GM23338 (cell line): ENCODE measurements around the gene CLCN2. TPM values are rescaled to one million over a fixed set of nuclear protein-coding genes. Genes with fewer than 3 reads are reported as not detected.

Source experiments
- ATAC-seq: fragments of 200-7000 bp; cut with Tn5 transposase; 3 replicates; pipeline ENCODE4 v1.9.1; 2020
- DNase-seq: peaks from one replicate; pipeline ENCODE4 v3.0.0-alpha.2; 2015; ENCODE audit warnings: low spot score
- H2AFZ ChIP-seq: fragments of 200-600 bp; sonication (generic); 2 replicates; pipeline ENCODE4 v1.8.0; 2016; ENCODE audit warnings: antibody characterized with exemption, mild to moderate bottlenecking, moderate library complexity
- H3F3A ChIP-seq: fragments of 200-600 bp; sonication (generic); replicated peaks from 2 replicates; pipeline ENCODE4 v1.8.0; 2017; ENCODE audit warnings: antibody characterized with exemption, mixed run types, low read depth
- H3K27ac ChIP-seq: fragments of 200-600 bp; sonication (generic); 2 replicates; pipeline ENCODE4 v1.6.1; 2016; ENCODE audit warnings: low read depth
- H3K27me3 ChIP-seq: fragments of 200-600 bp; sonication (generic); 2 replicates; pipeline ENCODE4 v1.8.0; 2016; ENCODE audit warnings: mild to moderate bottlenecking, mixed run types, moderate library complexity; ENCODE audit not compliant: insufficient read depth
- H3K36me3 ChIP-seq: fragments of 200-600 bp; sonication (generic); 2 replicates; pipeline ENCODE4 v1.8.0; 2016; ENCODE audit warnings: mild to moderate bottlenecking; ENCODE audit not compliant: insufficient read depth
- H3K4me1 ChIP-seq: fragments of 200-600 bp; sonication (generic); 2 replicates; pipeline ENCODE4 v1.8.0; 2016; ENCODE audit warnings: mild to moderate bottlenecking, moderate library complexity; ENCODE audit not compliant: insufficient read depth
- H3K4me2 ChIP-seq: fragments of 200-600 bp; sonication (generic); 2 replicates; pipeline ENCODE4 v1.7.1; 2017; ENCODE audit warnings: mixed run types
- H3K4me3 ChIP-seq: fragments of 200-600 bp; sonication (generic); 2 replicates; pipeline ENCODE4 v1.6.1; 2016; ENCODE audit warnings: mixed run types
- H3K79me2 ChIP-seq: fragments of 200-600 bp; sonication (generic); replicated peaks from 2 replicates; pipeline ENCODE4 v1.8.0; 2017; ENCODE audit warnings: mild to moderate bottlenecking; ENCODE audit not compliant: insufficient read depth
- H3K9me2 ChIP-seq: fragments of 200-600 bp; sonication (generic); 2 replicates; pipeline ENCODE4 v1.8.0; 2017; ENCODE audit not compliant: insufficient read depth
- H4K20me1 ChIP-seq: fragments of 200-600 bp; sonication (generic); replicated peaks from 2 replicates; pipeline ENCODE4 v1.8.0; 2017; ENCODE audit warnings: mild to moderate bottlenecking; ENCODE audit not compliant: insufficient read depth
- H3K27ac Mint-ChIP-seq: 2 replicates; pipeline ENCODE4 v1.8.0; 2020; ENCODE audit warnings: inconsistent platforms, mild to moderate bottlenecking, moderate library complexity, mixed read lengths
- H3K27me3 Mint-ChIP-seq: 3 replicates; pipeline ENCODE4 v1.8.0; 2022; ENCODE audit warnings: low read depth, mild to moderate bottlenecking, moderate library complexity, mixed read lengths, inconsistent platforms; ENCODE audit not compliant: insufficient read depth, poor library complexity
- H3K36me3 Mint-ChIP-seq: 3 replicates; pipeline ENCODE4 v1.8.0; 2021; ENCODE audit warnings: low read depth, mild to moderate bottlenecking, inconsistent platforms, moderate library complexity, mixed read lengths
- H3K4me1 Mint-ChIP-seq: 3 replicates; pipeline ENCODE4 v1.8.0; 2020; ENCODE audit warnings: mild to moderate bottlenecking, inconsistent platforms, mixed read lengths
- H3K4me3 Mint-ChIP-seq: 3 replicates; pipeline ENCODE4 v1.8.0; 2021; ENCODE audit warnings: moderate library complexity, mild to moderate bottlenecking, inconsistent platforms, mixed read lengths
- H3K9me3 Mint-ChIP-seq: 3 replicates; pipeline ENCODE4 v1.8.0; 2020; ENCODE audit warnings: moderate library complexity, mild to moderate bottlenecking, inconsistent platforms, mixed read lengths
- CREB1 ChIP-seq: fragments of 250-450 bp; sonication (Bioruptor Pico); IDR thresholded peaks from 2 replicates; pipeline ENCODE4 v1.5.0; 2020; ENCODE audit warnings: low read depth, mild to moderate bottlenecking, moderate library complexity
- CTCF ChIP-seq, 2 experiments: fragments of 200-600 bp in 1 of 2; sonication (generic) in 1 of 2; conservative IDR thresholded peaks; 2 replicates each; pipeline versions ENCODE4 v1.5.1 to v1.6.1; 2016 to 2017; ENCODE audit warnings: antibody characterized with exemption in 2 of 2, low read depth in 2 of 2, mild to moderate bottlenecking in 2 of 2, moderate library complexity in 1 of 2
- ETS1 ChIP-seq: IDR thresholded peaks from 2 replicates; pipeline ENCODE4 v1.6.1; 2016; ENCODE audit warnings: antibody characterized with exemption
- EZH2 ChIP-seq: fragments of 200-600 bp; sonication (generic); IDR thresholded peaks from one replicate; pipeline ENCODE4 v1.8.0; 2017; ENCODE audit warnings: antibody characterized with exemption, mild to moderate bottlenecking, low read depth; ENCODE audit not compliant: unreplicated experiment
- EZH2phosphoT487 ChIP-seq: fragments of 200-600 bp; sonication (generic); IDR thresholded peaks from one replicate; pipeline ENCODE4 v1.8.1; 2018; ENCODE audit warnings: antibody characterized with exemption; ENCODE audit not compliant: unreplicated experiment
- JUNB ChIP-seq: IDR thresholded peaks from one replicate; pipeline ENCODE4 v1.6.1; 2016; ENCODE audit warnings: antibody characterized with exemption; ENCODE audit not compliant: unreplicated experiment
- NANOG ChIP-seq: IDR thresholded peaks from 2 replicates; pipeline ENCODE4 v1.6.1; 2016; ENCODE audit warnings: antibody characterized with exemption, borderline replicate concordance
- POLR2AphosphoS5 ChIP-seq: IDR thresholded peaks from 2 replicates; pipeline ENCODE4 v1.6.1; 2016; ENCODE audit warnings: antibody characterized with exemption, low read depth
- REST ChIP-seq: IDR thresholded peaks from one replicate; pipeline ENCODE4 v1.6.1; 2018; ENCODE audit warnings: antibody characterized with exemption; ENCODE audit not compliant: unreplicated experiment
- STAT1 ChIP-seq: IDR thresholded peaks from one replicate; pipeline ENCODE4 v1.6.1; 2016; ENCODE audit warnings: antibody characterized with exemption; ENCODE audit not compliant: unreplicated experiment
- ZNF114 ChIP-seq: fragments of 250-450 bp; sonication (Bioruptor Pico); IDR thresholded peaks from 2 replicates; pipeline ENCODE4 v1.5.0; 2020; ENCODE audit warnings: mild to moderate bottlenecking, moderate library complexity
- ZNF331 ChIP-seq: fragments of 250-450 bp; sonication (Bioruptor Pico); IDR thresholded peaks from 2 replicates; pipeline ENCODE4 v1.5.0; 2020; ENCODE audit warnings: low read depth, mild to moderate bottlenecking, moderate library complexity
- ZNF462 ChIP-seq: fragments of 250-450 bp; sonication (Bioruptor Pico); IDR thresholded peaks from 2 replicates; pipeline ENCODE4 v1.5.0; 2020; ENCODE audit warnings: mild to moderate bottlenecking, moderate library complexity
- polyA plus RNA-seq: library from polyadenylated mRNA; unstranded; fragments of >200 nt; fragmentation: Nextera tagmentation; extraction: Ambion mirVana; gene quantifications from 2 replicates; pipeline ENCODE4 v1.2.1, GENCODE V29; 2016
- total RNA-seq: library from RNA; depleted of rRNA; stranded (reverse); fragments of >200 nt; shearing (Covaris generic); gene quantifications from 2 replicates; pipeline ENCODE4 v1.2.3, GENCODE V29; 2014

The CLCN2 gene
- total and polyA plus RNA-seq, 2 experiments from 2014 or later, result 7.0 to 9.2 TPM

GRCh38 chr3:184315543-184315867, 45.9 kb downstream of the CLCN2 start:
- 0 out of 2 replicates have a peak overlapping the region, but pooled peaks have one; percentile 66 for H3K27ac ChIP-seq
- H3K79me2 ChIP-seq, result peaks cover 55% of the 10 kb centered on the region
- no peak for DNase-seq
- TF ChIP-seq ETS1, result no peak
- no peak for TF ChIP-seq NANOG
- no peak for TF ChIP-seq JUNB
- TF ChIP-seq STAT1, result no peak
- no peak for TF ChIP-seq ZNF114
- TF ChIP-seq EZH2, result no peak
- TF ChIP-seq CREB1 (CRISPR knock-in tag), result no peak
- TF ChIP-seq POLR2AphosphoS5, result no peak
- TF ChIP-seq CTCF (conservative IDR thresholded peaks at IDR 0.05; ENCODE audit: low read depth in 2 of 2), result no peak
- no peak for TF ChIP-seq ZNF462 (CRISPR knock-in tag)
- no peak for TF ChIP-seq REST
- no peak for TF ChIP-seq ZNF331 (CRISPR knock-in tag)
- TF ChIP-seq EZH2phosphoT487, result no peak
- Mint-ChIP-seq H3K4me3 (peak overlapping the region; percentile 92), H3K4me1 (peaks cover 29% of the 10 kb centered on the region), H3K9me3 (no peaks in the 10 kb centered on the region), H3K27me3 (peaks cover 22% of the 10 kb centered on the region), H3K36me3 (peaks cover 46% of the 10 kb centered on the region), H3K27ac (peak overlapping the region; percentile 92)
- no peaks in the 10 kb centered on the region for H3K9me2 ChIP-seq
- H2AFZ ChIP-seq, result no peak overlapping the region
- H3F3A ChIP-seq, result peaks cover 8% of the 10 kb centered on the region; the same call in 1 of the 2 replicates
- H3K4me3 ChIP-seq, result peak overlapping the region; percentile 92
- no peaks in the 10 kb centered on the region for H3K27me3 ChIP-seq
- peaks cover 23% of the 10 kb centered on the region for H3K36me3 ChIP-seq
- peaks cover 11% of the 10 kb centered on the region for H3K4me1 ChIP-seq
- H4K20me1 ChIP-seq, result peaks cover 41% of the 10 kb centered on the region
- peak overlapping the region; percentile 93 for H3K4me2 ChIP-seq
- ATAC-seq, result peak; percentile 4
